HCEC 1CT (cell line): ENCODE measurements around the gene DGCR2.
A peak's percentile ranks its signal among the peaks of the same experiment; 100 is the strongest.

ENCODE experiments used
- DNase-seq: peaks from one replicate; pipeline ENCODE4 v3.0.0-alpha.2; 2017

DGCR2 gene

GRCh38 chr22:19126309-19127273, 4.4 kb upstream of the DGCR2 start:
- DNase-seq: no peak

- no peak for DNase-seq
These were observed 3.5 kb upstream of the DGCR2 start for GRCh38 chr22:19125474-19126308.

GRCh38 chr22:19125011-19125410, 2.8 kb upstream of the DGCR2 start:
- no peak for DNase-seq

- no peak for DNase-seq
These were observed 2.2 kb upstream of the DGCR2 start for GRCh38 chr22:19124377-19124776.

GRCh38 chr22:19123936-19124335, 1.7 kb upstream of the DGCR2 start:
- no peak for DNase-seq

GRCh38 chr22:19122752-19123492, 710 bp upstream of the DGCR2 start:
- peak; percentile 7 for DNase-seq

GRCh38 chr22:19121631-19122142, 525 bp downstream of the DGCR2 start:
- DNase-seq: peak; percentile 21

- DNase-seq: peak; percentile 4
These were observed 1.2 kb downstream of the DGCR2 start for GRCh38 chr22:19120829-19121630.

- DNase-seq: no peak
These were observed 2.3 kb downstream of the DGCR2 start for GRCh38 chr22:19119949-19120348.

GRCh38 chr22:19118329-19118880, 3.8 kb downstream of the DGCR2 start:
- DNase-seq: no peak

GRCh38 chr22:19117111-19117512, 5.1 kb downstream of the DGCR2 start:
- no peak for DNase-seq

- DNase-seq: no peak
These were observed 6.6 kb downstream of the DGCR2 start for GRCh38 chr22:19115628-19116027.

- no peak for DNase-seq
These were observed 7.1 kb downstream of the DGCR2 start for GRCh38 chr22:19114984-19115552.

- DNase-seq: no peak
These were observed 8.8 kb downstream of the DGCR2 start for GRCh38 chr22:19113429-19113828.

- DNase-seq: no peak
These were observed 10.6 kb downstream of the DGCR2 start for GRCh38 chr22:19111584-19111983.

- no peak for DNase-seq
These were observed 11.1 kb downstream of the DGCR2 start for GRCh38 chr22:19111140-19111539.

GRCh38 chr22:19110646-19111045, 11.6 kb downstream of the DGCR2 start:
- no peak for DNase-seq

GRCh38 chr22:19110064-19110458, 12.2 kb downstream of the DGCR2 start:
- no peak for DNase-seq

GRCh38 chr22:19109198-19110063, 12.8 kb downstream of the DGCR2 start:
- peak; percentile 44 for DNase-seq

GRCh38 chr22:19108807-19109197, 13.4 kb downstream of the DGCR2 start:
- DNase-seq: no peak
